SH-SY5Y (cell line): ENCODE data around the gene DNAI2.

Experiments used
- GATA2 ChIP-seq: IDR thresholded peaks from 2 replicates; pipeline ENCODE4 v1.6.1; 2011; ENCODE audit warnings: mild to moderate bottlenecking, low read depth, low read length
- GATA3 ChIP-seq: IDR thresholded peaks from 2 replicates; pipeline ENCODE4 v1.6.1; 2011; ENCODE audit warnings: low read depth, mild to moderate bottlenecking, low read length, moderate library complexity

- no peak for TF ChIP-seq GATA3
- TF ChIP-seq GATA2 = no peak
Measured at GRCh38 chr17:74245871-74246270, 28.2 kb upstream of the DNAI2 start.
